Measurements from ENCODE around the gene RAB20. TPM values are rescaled to one million over a fixed set of nuclear protein-coding genes. Genes with fewer than 3 reads are reported as not detected.

Gene RAB20
- total and polyA plus RNA-seq, 9 of the 15 experiments (the other 6 are each of a cell fraction or from before 2014, with no cell fraction given) = 0.62 to 9.2 (median 5.4) TPM

DNA sequence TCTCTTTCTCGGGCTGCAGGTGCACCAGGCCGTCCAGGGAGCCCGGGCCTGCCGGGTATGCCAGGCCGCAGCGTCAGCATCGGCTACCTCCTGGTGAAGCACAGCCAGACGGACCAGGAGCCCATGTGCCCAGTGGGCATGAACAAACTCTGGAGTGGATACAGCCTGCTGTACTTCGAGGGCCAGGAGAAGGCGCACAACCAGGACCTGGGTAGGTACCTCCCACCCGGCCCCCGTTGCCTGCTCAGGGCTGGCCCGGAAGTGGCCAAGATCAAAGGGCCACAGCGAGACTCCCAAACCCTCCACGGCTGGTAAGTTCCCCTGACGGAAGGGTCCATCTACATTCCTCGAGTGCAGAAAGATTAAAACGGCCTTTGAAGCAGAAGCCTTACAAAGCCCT, 55.1 kb downstream of the RAB20 start (continued):
- peak; percentile 52 for TF ChIP-seq GABPA (tag; conservative IDR thresholded peaks at IDR 0.05; ENCODE audit: low read depth)
- TF ChIP-seq FOXM1 (IDR thresholded peaks at IDR 0.05; ENCODE audit: low read depth) = no peak
- 0 out of 2 replicates have a peak, but pooled peaks have one; percentile 38 for TF ChIP-seq FOXM1 (CRISPR knock-in tag; IDR thresholded peaks at IDR 0.05; ENCODE audit: low read depth)
- TF ChIP-seq CHD1 (IDR thresholded peaks at IDR 0.05; ENCODE audit: low read length) = peak; percentile 6
- TF ChIP-seq, protein P1, sequence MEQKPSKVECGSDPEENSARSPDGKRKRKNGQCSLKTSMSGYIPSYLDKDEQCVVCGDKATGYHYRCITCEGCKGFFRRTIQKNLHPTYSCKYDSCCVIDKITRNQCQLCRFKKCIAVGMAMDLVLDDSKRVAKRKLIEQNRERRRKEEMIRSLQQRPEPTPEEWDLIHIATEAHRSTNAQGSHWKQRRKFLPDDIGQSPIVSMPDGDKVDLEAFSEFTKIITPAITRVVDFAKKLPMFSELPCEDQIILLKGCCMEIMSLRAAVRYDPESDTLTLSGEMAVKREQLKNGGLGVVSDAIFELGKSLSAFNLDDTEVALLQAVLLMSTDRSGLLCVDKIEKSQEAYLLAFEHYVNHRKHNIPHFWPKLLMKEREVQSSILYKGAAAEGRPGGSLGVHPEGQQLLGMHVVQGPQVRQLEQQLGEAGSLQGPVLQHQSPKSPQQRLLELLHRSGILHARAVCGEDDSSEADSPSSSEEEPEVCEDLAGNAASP (IDR thresholded peaks at IDR 0.05) = no peak
- peak; percentile 74 for TF ChIP-seq ZNF121 (CRISPR knock-in tag; conservative IDR thresholded peaks at IDR 0.05)
- peak; percentile 7 for TF ChIP-seq ZFX (CRISPR knock-in tag; IDR thresholded peaks at IDR 0.05)
- TF ChIP-seq, protein P2, sequence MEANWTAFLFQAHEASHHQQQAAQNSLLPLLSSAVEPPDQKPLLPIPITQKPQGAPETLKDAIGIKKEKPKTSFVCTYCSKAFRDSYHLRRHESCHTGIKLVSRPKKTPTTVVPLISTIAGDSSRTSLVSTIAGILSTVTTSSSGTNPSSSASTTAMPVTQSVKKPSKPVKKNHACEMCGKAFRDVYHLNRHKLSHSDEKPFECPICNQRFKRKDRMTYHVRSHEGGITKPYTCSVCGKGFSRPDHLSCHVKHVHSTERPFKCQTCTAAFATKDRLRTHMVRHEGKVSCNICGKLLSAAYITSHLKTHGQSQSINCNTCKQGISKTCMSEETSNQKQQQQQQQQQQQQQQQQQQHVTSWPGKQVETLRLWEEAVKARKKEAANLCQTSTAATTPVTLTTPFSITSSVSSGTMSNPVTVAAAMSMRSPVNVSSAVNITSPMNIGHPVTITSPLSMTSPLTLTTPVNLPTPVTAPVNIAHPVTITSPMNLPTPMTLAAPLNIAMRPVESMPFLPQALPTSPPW (CRISPR knock-in tag; IDR thresholded peaks at IDR 0.05) = 0 out of 2 replicates have a peak, but pooled peaks have one; percentile 4
- TF ChIP-seq ZNF398 (CRISPR knock-in tag; IDR thresholded peaks at IDR 0.05) = no peak
- no peak for TF ChIP-seq CBX1 (IDR thresholded peaks at IDR 0.05; ENCODE audit: low read depth)
- TF ChIP-seq NFATC3 (IDR thresholded peaks at IDR 0.05) = no peak
- TF ChIP-seq ETV5 (CRISPR knock-in tag; IDR thresholded peaks at IDR 0.05; ENCODE audit: low read depth) = peak; percentile 94
- 0 out of 2 replicates have a peak, but pooled peaks have one; percentile 38 for TF ChIP-seq RBFOX2 (IDR thresholded peaks at IDR 0.05; ENCODE audit: low read depth, low read length)
- TF ChIP-seq PHF8 (IDR thresholded peaks at IDR 0.05; ENCODE audit: borderline replicate concordance, low read length) = peak; percentile 17; the same call in 1 of the 2 replicates
- TF ChIP-seq ZNF311 (CRISPR knock-in tag; IDR thresholded peaks at IDR 0.05) = no peak
- no peak for TF ChIP-seq TCF7L2 (IDR thresholded peaks at IDR 0.05; ENCODE audit: low read depth, low read length)
- TF ChIP-seq ETV1 (tag; conservative IDR thresholded peaks at IDR 0.05; ENCODE audit: low read depth) = peak; percentile 83
- TF ChIP-seq LEF1 (IDR thresholded peaks at IDR 0.05) = peak; percentile 95
- peak; percentile 46; the same call in 1 of the 2 replicates for TF ChIP-seq GABPB1 (CRISPR knock-in tag; IDR thresholded peaks at IDR 0.05)
- no peak for TF ChIP-seq ZNF699 (CRISPR knock-in tag; IDR thresholded peaks at IDR 0.05; ENCODE audit: insufficient replicate concordance)
